NCI-H2081 (cell line): ENCODE data around the gene ENTPD8.
A peak's percentile ranks its signal among the peaks of the same experiment; 100 is the strongest.
"Not testable (repeated sequence)": the region's sequence is repeated elsewhere in the genome, so short reads cannot be mapped to it uniquely, and the experiment has no call there.

Source experiments
- DNase-seq, 2 experiments: peaks; one replicate each; lab custom pipeline; 2025; lab: John Stamatoyannopoulos, UW

Gene ENTPD8

GRCh38 chr9:137394866-137395665 lies 46.1 kb downstream of the ENTPD8 start:
- no peak for DNase-seq

- no peak for DNase-seq
Measured at GRCh38 chr9:137393176-137394150, 47.7 kb downstream of the ENTPD8 start.

GRCh38 chr9:137392232-137393007 lies 48.7 kb downstream of the ENTPD8 start:
- no peak for DNase-seq

GRCh38 chr9:137391411-137391754 lies 49.8 kb downstream of the ENTPD8 start:
- no peak for DNase-seq

GRCh38 chr9:137390553-137391410 lies 50.4 kb downstream of the ENTPD8 start:
- DNase-seq, result no peak

GRCh38 chr9:137389428-137389746 lies 51.8 kb downstream of the ENTPD8 start:
- no peak for DNase-seq

GRCh38 chr9:137388589-137389427 lies 52.3 kb downstream of the ENTPD8 start:
- no peak for DNase-seq

GRCh38 chr9:137387891-137388560 lies 53.1 kb downstream of the ENTPD8 start:
- DNase-seq, result no peak

- peak in 1 of 2 experiments; percentile 42 for DNase-seq
Measured at GRCh38 chr9:137387114-137387890, 53.9 kb downstream of the ENTPD8 start.

GRCh38 chr9:137386507-137387113 lies 54.5 kb downstream of the ENTPD8 start:
- not testable (repeated sequence) for DNase-seq

- DNase-seq, result no peak
Measured at GRCh38 chr9:137385061-137385655, 56.0 kb downstream of the ENTPD8 start.
